Measurements from ENCODE around the gene CDK14.

- TF ChIP-seq POLR2A (IDR thresholded peaks at IDR 0.05) (no peak), CTCF (IDR thresholded peaks at IDR 0.05) (no peak)
Observed at GRCh38 chr7:91181949-91182348, 585.8 kb downstream of the CDK14 start.
